HG02571 (cell line): ENCODE results near the gene BLVRB.
"Not testable (repeated sequence)": the region's sequence is repeated elsewhere in the genome, so short reads cannot be mapped to it uniquely, and the experiment has no call there.

Experiments used
- ATAC-seq: cut with Tn5 transposase; IDR thresholded peaks from one replicate; pipeline ENCODE4 v1.9.1; 2021; ENCODE audit warnings: mild to moderate bottlenecking, moderate library complexity; ENCODE audit not compliant: unreplicated experiment

The BLVRB gene

GRCh38 chr19:40492274-40492673, 26.7 kb upstream of the BLVRB start:
- ATAC-seq, result no peak

- ATAC-seq, result no peak
These were observed 24.3 kb upstream of the BLVRB start for GRCh38 chr19:40489882-40490230.

- no peak for ATAC-seq
These were observed 20.5 kb upstream of the BLVRB start for GRCh38 chr19:40486017-40486416.

GRCh38 chr19:40475878-40476644, 10.5 kb upstream of the BLVRB start:
- ATAC-seq, result not testable (repeated sequence)

- no peak for ATAC-seq
These were observed 9.2 kb upstream of the BLVRB start for GRCh38 chr19:40474737-40475136.

GRCh38 chr19:40472516-40472915, 7.0 kb upstream of the BLVRB start:
- ATAC-seq, result no peak

GRCh38 chr19:40471111-40471510, 5.6 kb upstream of the BLVRB start:
- ATAC-seq, result no peak

GRCh38 chr19:40469011-40469410, 3.5 kb upstream of the BLVRB start:
- no peak for ATAC-seq

GRCh38 chr19:40466985-40467734, 1.6 kb upstream of the BLVRB start, which contains the start of gene SPTBN4:
Gene SPTBN4 (plus strand): TSS chr19:40467001. CDS start chr19:40472622, 5,621 bp downstream.
- no peak for ATAC-seq

GRCh38 chr19:40466219-40466984, 857 bp upstream of the BLVRB start:
- peak; percentile 26 for ATAC-seq

GRCh38 chr19:40465025-40465556, 454 bp downstream of the BLVRB start:
- no peak for ATAC-seq

- no peak for ATAC-seq
These were observed 1.2 kb downstream of the BLVRB start for GRCh38 chr19:40464059-40465024.

GRCh38 chr19:40463587-40464037, 1.9 kb downstream of the BLVRB start:
- ATAC-seq, result not testable (repeated sequence)

GRCh38 chr19:40461669-40462221, 3.8 kb downstream of the BLVRB start:
- ATAC-seq, result no peak

- ATAC-seq, result no peak
These were observed 5.4 kb downstream of the BLVRB start for GRCh38 chr19:40460185-40460584.

GRCh38 chr19:40458597-40458974, 7.0 kb downstream of the BLVRB start:
- no peak for ATAC-seq

GRCh38 chr19:40457953-40458596, 7.5 kb downstream of the BLVRB start:
- no peak for ATAC-seq

- ATAC-seq, result no peak
These were observed 8.5 kb downstream of the BLVRB start for GRCh38 chr19:40457048-40457447.

GRCh38 chr19:40453943-40454342, 11.6 kb downstream of the BLVRB start:
- not testable (repeated sequence) for ATAC-seq
